22Rv1 (cell line): Measurements from ENCODE around the gene EYS.

Source experiments
- ZFX ChIP-seq: fragments of 450-650 bp; IDR thresholded peaks from 2 replicates; pipeline ENCODE4 v1.6.1; 2017; ENCODE audit warnings: antibody characterized with exemption, borderline replicate concordance
- TF ChIP-seq, protein P1 (sequence below): fragments of 450-650 bp; IDR thresholded peaks from 2 replicates; pipeline ENCODE4 v1.5.1; 2017; ENCODE audit warnings: mild to moderate bottlenecking

DNA sequence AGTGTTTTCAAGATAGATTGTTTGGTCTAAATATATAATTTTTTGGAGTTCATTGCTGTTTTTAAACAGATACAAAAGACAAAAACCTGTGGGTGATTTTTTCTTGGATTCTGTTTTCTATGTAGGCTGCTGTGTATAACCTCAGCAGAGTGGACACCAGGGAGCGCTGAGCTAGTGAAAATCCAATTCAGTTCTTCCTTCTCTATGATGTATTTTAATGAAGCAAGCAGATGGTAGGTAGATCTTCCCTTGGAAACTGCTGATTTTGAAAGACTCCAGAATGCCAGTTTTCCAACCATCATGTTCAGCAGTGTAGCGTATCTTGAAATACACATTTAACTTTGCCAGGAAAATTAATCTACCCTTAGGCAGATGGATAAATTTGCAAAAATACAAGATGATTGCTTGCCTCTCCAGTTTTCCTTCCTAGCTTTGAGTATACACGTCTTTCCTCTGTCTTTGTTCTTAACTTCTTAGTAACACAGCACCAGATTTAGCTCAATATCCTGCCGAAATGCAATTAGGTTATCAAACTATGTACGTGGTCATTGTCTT is 1893.4 kb downstream of the EYS start:
- TF ChIP-seq, protein P1, sequence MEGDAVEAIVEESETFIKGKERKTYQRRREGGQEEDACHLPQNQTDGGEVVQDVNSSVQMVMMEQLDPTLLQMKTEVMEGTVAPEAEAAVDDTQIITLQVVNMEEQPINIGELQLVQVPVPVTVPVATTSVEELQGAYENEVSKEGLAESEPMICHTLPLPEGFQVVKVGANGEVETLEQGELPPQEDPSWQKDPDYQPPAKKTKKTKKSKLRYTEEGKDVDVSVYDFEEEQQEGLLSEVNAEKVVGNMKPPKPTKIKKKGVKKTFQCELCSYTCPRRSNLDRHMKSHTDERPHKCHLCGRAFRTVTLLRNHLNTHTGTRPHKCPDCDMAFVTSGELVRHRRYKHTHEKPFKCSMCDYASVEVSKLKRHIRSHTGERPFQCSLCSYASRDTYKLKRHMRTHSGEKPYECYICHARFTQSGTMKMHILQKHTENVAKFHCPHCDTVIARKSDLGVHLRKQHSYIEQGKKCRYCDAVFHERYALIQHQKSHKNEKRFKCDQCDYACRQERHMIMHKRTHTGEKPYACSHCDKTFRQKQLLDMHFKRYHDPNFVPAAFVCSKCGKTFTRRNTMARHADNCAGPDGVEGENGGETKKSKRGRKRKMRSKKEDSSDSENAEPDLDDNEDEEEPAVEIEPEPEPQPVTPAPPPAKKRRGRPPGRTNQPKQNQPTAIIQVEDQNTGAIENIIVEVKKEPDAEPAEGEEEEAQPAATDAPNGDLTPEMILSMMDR = no peak
- TF ChIP-seq ZFX = no peak
